GM23338 (cell line): ENCODE data around the gene EBLN1. TPM values are rescaled to one million over a fixed set of nuclear protein-coding genes. Genes with fewer than 3 reads are reported as not detected.

Experiments
- ATAC-seq: fragments of 200-7000 bp; cut with Tn5 transposase; 3 replicates; pipeline ENCODE4 v1.9.1; 2020
- DNase-seq: peaks from one replicate; pipeline ENCODE4 v3.0.0-alpha.2; 2015; ENCODE audit warnings: low spot score
- H2AFZ ChIP-seq: fragments of 200-600 bp; sonication (generic); 2 replicates; pipeline ENCODE4 v1.8.0; 2016; ENCODE audit warnings: antibody characterized with exemption, mild to moderate bottlenecking, moderate library complexity
- H3F3A ChIP-seq: fragments of 200-600 bp; sonication (generic); replicated peaks from 2 replicates; pipeline ENCODE4 v1.8.0; 2017; ENCODE audit warnings: antibody characterized with exemption, mixed run types, low read depth
- H3K27ac ChIP-seq: fragments of 200-600 bp; sonication (generic); 2 replicates; pipeline ENCODE4 v1.6.1; 2016; ENCODE audit warnings: low read depth
- H3K27me3 ChIP-seq: fragments of 200-600 bp; sonication (generic); 2 replicates; pipeline ENCODE4 v1.8.0; 2016; ENCODE audit warnings: mild to moderate bottlenecking, mixed run types, moderate library complexity; ENCODE audit not compliant: insufficient read depth
- H3K36me3 ChIP-seq: fragments of 200-600 bp; sonication (generic); 2 replicates; pipeline ENCODE4 v1.8.0; 2016; ENCODE audit warnings: mild to moderate bottlenecking; ENCODE audit not compliant: insufficient read depth
- H3K4me1 ChIP-seq: fragments of 200-600 bp; sonication (generic); 2 replicates; pipeline ENCODE4 v1.8.0; 2016; ENCODE audit warnings: mild to moderate bottlenecking, moderate library complexity; ENCODE audit not compliant: insufficient read depth
- H3K4me2 ChIP-seq: fragments of 200-600 bp; sonication (generic); 2 replicates; pipeline ENCODE4 v1.7.1; 2017; ENCODE audit warnings: mixed run types
- H3K4me3 ChIP-seq: fragments of 200-600 bp; sonication (generic); 2 replicates; pipeline ENCODE4 v1.6.1; 2016; ENCODE audit warnings: mixed run types
- H3K79me2 ChIP-seq: fragments of 200-600 bp; sonication (generic); replicated peaks from 2 replicates; pipeline ENCODE4 v1.8.0; 2017; ENCODE audit warnings: mild to moderate bottlenecking; ENCODE audit not compliant: insufficient read depth
- H3K9me2 ChIP-seq: fragments of 200-600 bp; sonication (generic); 2 replicates; pipeline ENCODE4 v1.8.0; 2017; ENCODE audit not compliant: insufficient read depth
- H4K20me1 ChIP-seq: fragments of 200-600 bp; sonication (generic); replicated peaks from 2 replicates; pipeline ENCODE4 v1.8.0; 2017; ENCODE audit warnings: mild to moderate bottlenecking; ENCODE audit not compliant: insufficient read depth
- H3K27ac Mint-ChIP-seq: 2 replicates; pipeline ENCODE4 v1.8.0; 2020; ENCODE audit warnings: inconsistent platforms, mild to moderate bottlenecking, moderate library complexity, mixed read lengths
- H3K27me3 Mint-ChIP-seq: 3 replicates; pipeline ENCODE4 v1.8.0; 2022; ENCODE audit warnings: low read depth, mild to moderate bottlenecking, moderate library complexity, mixed read lengths, inconsistent platforms; ENCODE audit not compliant: insufficient read depth, poor library complexity
- H3K36me3 Mint-ChIP-seq: 3 replicates; pipeline ENCODE4 v1.8.0; 2021; ENCODE audit warnings: low read depth, mild to moderate bottlenecking, inconsistent platforms, moderate library complexity, mixed read lengths
- H3K4me1 Mint-ChIP-seq: 3 replicates; pipeline ENCODE4 v1.8.0; 2020; ENCODE audit warnings: mild to moderate bottlenecking, inconsistent platforms, mixed read lengths
- H3K4me3 Mint-ChIP-seq: 3 replicates; pipeline ENCODE4 v1.8.0; 2021; ENCODE audit warnings: moderate library complexity, mild to moderate bottlenecking, inconsistent platforms, mixed read lengths
- H3K9me3 Mint-ChIP-seq: 3 replicates; pipeline ENCODE4 v1.8.0; 2020; ENCODE audit warnings: moderate library complexity, mild to moderate bottlenecking, inconsistent platforms, mixed read lengths
- CREB1 ChIP-seq: fragments of 250-450 bp; sonication (Bioruptor Pico); IDR thresholded peaks from 2 replicates; pipeline ENCODE4 v1.5.0; 2020; ENCODE audit warnings: low read depth, mild to moderate bottlenecking, moderate library complexity
- EZH2 ChIP-seq: fragments of 200-600 bp; sonication (generic); IDR thresholded peaks from one replicate; pipeline ENCODE4 v1.8.0; 2017; ENCODE audit warnings: antibody characterized with exemption, mild to moderate bottlenecking, low read depth; ENCODE audit not compliant: unreplicated experiment
- EZH2phosphoT487 ChIP-seq: fragments of 200-600 bp; sonication (generic); IDR thresholded peaks from one replicate; pipeline ENCODE4 v1.8.1; 2018; ENCODE audit warnings: antibody characterized with exemption; ENCODE audit not compliant: unreplicated experiment
- JUNB ChIP-seq: IDR thresholded peaks from one replicate; pipeline ENCODE4 v1.6.1; 2016; ENCODE audit warnings: antibody characterized with exemption; ENCODE audit not compliant: unreplicated experiment
- NANOG ChIP-seq: IDR thresholded peaks from 2 replicates; pipeline ENCODE4 v1.6.1; 2016; ENCODE audit warnings: antibody characterized with exemption, borderline replicate concordance
- POLR2AphosphoS5 ChIP-seq: IDR thresholded peaks from 2 replicates; pipeline ENCODE4 v1.6.1; 2016; ENCODE audit warnings: antibody characterized with exemption, low read depth
- STAT1 ChIP-seq: IDR thresholded peaks from one replicate; pipeline ENCODE4 v1.6.1; 2016; ENCODE audit warnings: antibody characterized with exemption; ENCODE audit not compliant: unreplicated experiment
- ZNF114 ChIP-seq: fragments of 250-450 bp; sonication (Bioruptor Pico); IDR thresholded peaks from 2 replicates; pipeline ENCODE4 v1.5.0; 2020; ENCODE audit warnings: mild to moderate bottlenecking, moderate library complexity
- ZNF331 ChIP-seq: fragments of 250-450 bp; sonication (Bioruptor Pico); IDR thresholded peaks from 2 replicates; pipeline ENCODE4 v1.5.0; 2020; ENCODE audit warnings: low read depth, mild to moderate bottlenecking, moderate library complexity
- polyA plus RNA-seq: library from polyadenylated mRNA; unstranded; fragments of >200 nt; fragmentation: Nextera tagmentation; extraction: Ambion mirVana; gene quantifications from 2 replicates; pipeline ENCODE4 v1.2.1, GENCODE V29; 2016
- total RNA-seq: library from RNA; depleted of rRNA; stranded (reverse); fragments of >200 nt; shearing (Covaris generic); gene quantifications from 2 replicates; pipeline ENCODE4 v1.2.3, GENCODE V29; 2014
- TF ChIP-seq, protein P1 (sequence below): IDR thresholded peaks from one replicate; pipeline ENCODE4 v1.6.1; 2018; ENCODE audit warnings: antibody characterized with exemption; ENCODE audit not compliant: unreplicated experiment
- TF ChIP-seq, protein P2 (sequence below): IDR thresholded peaks from 2 replicates; pipeline ENCODE4 v1.6.1; 2016; ENCODE audit warnings: antibody characterized with exemption
- TF ChIP-seq, protein P3 (sequence below): fragments of 250-450 bp; sonication (Bioruptor Pico); IDR thresholded peaks from 2 replicates; pipeline ENCODE4 v1.5.0; 2020; ENCODE audit warnings: mild to moderate bottlenecking, moderate library complexity
- TF ChIP-seq, protein P4 (sequence below), 2 experiments: fragments of 200-600 bp in 1 of 2; sonication (generic) in 1 of 2; conservative IDR thresholded peaks; 2 replicates each; pipeline versions ENCODE4 v1.5.1 to v1.6.1; 2016 to 2017; ENCODE audit warnings: antibody characterized with exemption in 2 of 2, low read depth in 2 of 2, mild to moderate bottlenecking in 2 of 2, moderate library complexity in 1 of 2

The EBLN1 gene
- total and polyA plus RNA-seq, 2 experiments from 2014 or later, result not detected

DNA sequence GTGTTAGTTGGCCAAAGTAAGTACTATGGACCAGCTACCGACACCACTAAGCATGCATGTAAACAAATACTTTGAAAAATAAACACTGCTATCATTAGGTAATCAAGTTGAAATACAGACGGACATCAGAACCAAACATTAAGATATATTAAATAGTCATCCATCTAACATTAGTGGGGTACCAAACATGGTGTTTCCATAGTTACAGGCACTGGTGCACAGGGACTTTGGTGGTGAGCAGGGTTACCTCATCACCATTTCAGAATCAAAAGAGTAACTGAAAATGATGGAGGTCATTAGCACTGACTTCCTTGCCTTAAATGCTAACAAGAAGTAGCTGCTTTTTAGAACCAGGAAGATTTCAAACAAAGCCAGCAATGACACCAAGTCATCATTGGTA is 23.9 kb downstream of the EBLN1 start:
- Mint-ChIP-seq H3K27ac (no peak overlapping the region), H3K9me3 (no peaks in the 10 kb centered on the region), H3K36me3 (no peaks in the 10 kb centered on the region), H3K4me1 (no peaks in the 10 kb centered on the region), H3K27me3 (no peaks in the 10 kb centered on the region), H3K4me3 (no peak overlapping the region)
- H3K79me2 ChIP-seq, result no peaks in the 10 kb centered on the region
- no peak for TF ChIP-seq STAT1
- TF ChIP-seq ZNF331, result no peak
- TF ChIP-seq, protein P1, sequence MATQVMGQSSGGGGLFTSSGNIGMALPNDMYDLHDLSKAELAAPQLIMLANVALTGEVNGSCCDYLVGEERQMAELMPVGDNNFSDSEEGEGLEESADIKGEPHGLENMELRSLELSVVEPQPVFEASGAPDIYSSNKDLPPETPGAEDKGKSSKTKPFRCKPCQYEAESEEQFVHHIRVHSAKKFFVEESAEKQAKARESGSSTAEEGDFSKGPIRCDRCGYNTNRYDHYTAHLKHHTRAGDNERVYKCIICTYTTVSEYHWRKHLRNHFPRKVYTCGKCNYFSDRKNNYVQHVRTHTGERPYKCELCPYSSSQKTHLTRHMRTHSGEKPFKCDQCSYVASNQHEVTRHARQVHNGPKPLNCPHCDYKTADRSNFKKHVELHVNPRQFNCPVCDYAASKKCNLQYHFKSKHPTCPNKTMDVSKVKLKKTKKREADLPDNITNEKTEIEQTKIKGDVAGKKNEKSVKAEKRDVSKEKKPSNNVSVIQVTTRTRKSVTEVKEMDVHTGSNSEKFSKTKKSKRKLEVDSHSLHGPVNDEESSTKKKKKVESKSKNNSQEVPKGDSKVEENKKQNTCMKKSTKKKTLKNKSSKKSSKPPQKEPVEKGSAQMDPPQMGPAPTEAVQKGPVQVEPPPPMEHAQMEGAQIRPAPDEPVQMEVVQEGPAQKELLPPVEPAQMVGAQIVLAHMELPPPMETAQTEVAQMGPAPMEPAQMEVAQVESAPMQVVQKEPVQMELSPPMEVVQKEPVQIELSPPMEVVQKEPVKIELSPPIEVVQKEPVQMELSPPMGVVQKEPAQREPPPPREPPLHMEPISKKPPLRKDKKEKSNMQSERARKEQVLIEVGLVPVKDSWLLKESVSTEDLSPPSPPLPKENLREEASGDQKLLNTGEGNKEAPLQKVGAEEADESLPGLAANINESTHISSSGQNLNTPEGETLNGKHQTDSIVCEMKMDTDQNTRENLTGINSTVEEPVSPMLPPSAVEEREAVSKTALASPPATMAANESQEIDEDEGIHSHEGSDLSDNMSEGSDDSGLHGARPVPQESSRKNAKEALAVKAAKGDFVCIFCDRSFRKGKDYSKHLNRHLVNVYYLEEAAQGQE, result no peak
- TF ChIP-seq ZNF114 (CRISPR knock-in tag), result no peak
- TF ChIP-seq, protein P2, sequence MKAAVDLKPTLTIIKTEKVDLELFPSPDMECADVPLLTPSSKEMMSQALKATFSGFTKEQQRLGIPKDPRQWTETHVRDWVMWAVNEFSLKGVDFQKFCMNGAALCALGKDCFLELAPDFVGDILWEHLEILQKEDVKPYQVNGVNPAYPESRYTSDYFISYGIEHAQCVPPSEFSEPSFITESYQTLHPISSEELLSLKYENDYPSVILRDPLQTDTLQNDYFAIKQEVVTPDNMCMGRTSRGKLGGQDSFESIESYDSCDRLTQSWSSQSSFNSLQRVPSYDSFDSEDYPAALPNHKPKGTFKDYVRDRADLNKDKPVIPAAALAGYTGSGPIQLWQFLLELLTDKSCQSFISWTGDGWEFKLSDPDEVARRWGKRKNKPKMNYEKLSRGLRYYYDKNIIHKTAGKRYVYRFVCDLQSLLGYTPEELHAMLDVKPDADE, result no peak
- TF ChIP-seq, protein P3, sequence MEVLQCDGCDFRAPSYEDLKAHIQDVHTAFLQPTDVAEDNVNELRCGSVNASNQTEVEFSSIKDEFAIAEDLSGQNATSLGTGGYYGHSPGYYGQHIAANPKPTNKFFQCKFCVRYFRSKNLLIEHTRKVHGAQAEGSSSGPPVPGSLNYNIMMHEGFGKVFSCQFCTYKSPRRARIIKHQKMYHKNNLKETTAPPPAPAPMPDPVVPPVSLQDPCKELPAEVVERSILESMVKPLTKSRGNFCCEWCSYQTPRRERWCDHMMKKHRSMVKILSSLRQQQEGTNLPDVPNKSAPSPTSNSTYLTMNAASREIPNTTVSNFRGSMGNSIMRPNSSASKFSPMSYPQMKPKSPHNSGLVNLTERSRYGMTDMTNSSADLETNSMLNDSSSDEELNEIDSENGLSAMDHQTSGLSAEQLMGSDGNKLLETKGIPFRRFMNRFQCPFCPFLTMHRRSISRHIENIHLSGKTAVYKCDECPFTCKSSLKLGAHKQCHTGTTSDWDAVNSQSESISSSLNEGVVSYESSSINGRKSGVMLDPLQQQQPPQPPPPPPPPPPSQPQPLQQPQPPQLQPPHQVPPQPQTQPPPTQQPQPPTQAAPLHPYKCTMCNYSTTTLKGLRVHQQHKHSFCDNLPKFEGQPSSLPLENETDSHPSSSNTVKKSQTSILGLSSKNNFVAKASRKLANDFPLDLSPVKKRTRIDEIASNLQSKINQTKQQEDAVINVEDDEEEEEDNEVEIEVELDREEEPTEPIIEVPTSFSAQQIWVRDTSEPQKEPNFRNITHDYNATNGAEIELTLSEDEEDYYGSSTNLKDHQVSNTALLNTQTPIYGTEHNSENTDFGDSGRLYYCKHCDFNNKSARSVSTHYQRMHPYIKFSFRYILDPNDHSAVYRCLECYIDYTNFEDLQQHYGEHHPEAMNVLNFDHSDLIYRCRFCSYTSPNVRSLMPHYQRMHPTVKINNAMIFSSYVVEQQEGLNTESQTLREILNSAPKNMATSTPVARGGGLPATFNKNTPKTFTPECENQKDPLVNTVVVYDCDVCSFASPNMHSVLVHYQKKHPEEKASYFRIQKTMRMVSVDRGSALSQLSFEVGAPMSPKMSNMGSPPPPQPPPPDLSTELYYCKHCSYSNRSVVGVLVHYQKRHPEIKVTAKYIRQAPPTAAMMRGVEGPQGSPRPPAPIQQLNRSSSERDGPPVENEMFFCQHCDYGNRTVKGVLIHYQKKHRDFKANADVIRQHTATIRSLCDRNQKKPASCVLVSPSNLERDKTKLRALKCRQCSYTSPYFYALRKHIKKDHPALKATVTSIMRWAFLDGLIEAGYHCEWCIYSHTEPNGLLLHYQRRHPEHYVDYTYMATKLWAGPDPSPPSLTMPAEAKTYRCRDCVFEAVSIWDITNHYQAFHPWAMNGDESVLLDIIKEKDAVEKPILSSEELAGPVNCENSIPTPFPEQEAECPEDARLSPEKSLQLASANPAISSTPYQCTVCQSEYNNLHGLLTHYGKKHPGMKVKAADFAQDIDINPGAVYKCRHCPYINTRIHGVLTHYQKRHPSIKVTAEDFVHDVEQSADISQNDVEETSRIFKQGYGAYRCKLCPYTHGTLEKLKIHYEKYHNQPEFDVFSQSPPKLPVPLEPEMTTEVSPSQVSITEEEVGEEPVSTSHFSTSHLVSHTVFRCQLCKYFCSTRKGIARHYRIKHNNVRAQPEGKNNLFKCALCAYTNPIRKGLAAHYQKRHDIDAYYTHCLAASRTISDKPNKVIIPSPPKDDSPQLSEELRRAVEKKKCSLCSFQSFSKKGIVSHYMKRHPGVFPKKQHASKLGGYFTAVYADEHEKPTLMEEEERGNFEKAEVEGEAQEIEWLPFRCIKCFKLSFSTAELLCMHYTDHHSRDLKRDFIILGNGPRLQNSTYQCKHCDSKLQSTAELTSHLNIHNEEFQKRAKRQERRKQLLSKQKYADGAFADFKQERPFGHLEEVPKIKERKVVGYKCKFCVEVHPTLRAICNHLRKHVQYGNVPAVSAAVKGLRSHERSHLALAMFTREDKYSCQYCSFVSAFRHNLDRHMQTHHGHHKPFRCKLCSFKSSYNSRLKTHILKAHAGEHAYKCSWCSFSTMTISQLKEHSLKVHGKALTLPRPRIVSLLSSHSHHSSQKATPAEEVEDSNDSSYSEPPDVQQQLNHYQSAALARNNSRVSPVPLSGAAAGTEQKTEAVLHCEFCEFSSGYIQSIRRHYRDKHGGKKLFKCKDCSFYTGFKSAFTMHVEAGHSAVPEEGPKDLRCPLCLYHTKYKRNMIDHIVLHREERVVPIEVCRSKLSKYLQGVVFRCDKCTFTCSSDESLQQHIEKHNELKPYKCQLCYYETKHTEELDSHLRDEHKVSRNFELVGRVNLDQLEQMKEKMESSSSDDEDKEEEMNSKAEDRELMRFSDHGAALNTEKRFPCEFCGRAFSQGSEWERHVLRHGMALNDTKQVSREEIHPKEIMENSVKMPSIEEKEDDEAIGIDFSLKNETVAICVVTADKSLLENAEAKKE (CRISPR knock-in tag), result no peak
- TF ChIP-seq JUNB, result no peak
- TF ChIP-seq, protein P4, sequence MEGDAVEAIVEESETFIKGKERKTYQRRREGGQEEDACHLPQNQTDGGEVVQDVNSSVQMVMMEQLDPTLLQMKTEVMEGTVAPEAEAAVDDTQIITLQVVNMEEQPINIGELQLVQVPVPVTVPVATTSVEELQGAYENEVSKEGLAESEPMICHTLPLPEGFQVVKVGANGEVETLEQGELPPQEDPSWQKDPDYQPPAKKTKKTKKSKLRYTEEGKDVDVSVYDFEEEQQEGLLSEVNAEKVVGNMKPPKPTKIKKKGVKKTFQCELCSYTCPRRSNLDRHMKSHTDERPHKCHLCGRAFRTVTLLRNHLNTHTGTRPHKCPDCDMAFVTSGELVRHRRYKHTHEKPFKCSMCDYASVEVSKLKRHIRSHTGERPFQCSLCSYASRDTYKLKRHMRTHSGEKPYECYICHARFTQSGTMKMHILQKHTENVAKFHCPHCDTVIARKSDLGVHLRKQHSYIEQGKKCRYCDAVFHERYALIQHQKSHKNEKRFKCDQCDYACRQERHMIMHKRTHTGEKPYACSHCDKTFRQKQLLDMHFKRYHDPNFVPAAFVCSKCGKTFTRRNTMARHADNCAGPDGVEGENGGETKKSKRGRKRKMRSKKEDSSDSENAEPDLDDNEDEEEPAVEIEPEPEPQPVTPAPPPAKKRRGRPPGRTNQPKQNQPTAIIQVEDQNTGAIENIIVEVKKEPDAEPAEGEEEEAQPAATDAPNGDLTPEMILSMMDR (conservative IDR thresholded peaks at IDR 0.05; ENCODE audit: low read depth in 2 of 2), result no peak
- no peak for TF ChIP-seq NANOG
- TF ChIP-seq CREB1 (CRISPR knock-in tag), result no peak
- no peak for TF ChIP-seq POLR2AphosphoS5
- TF ChIP-seq EZH2, result no peak
- TF ChIP-seq EZH2phosphoT487, result no peak
- no peak overlapping the region for H3K4me3 ChIP-seq
- H3K4me1 ChIP-seq, result peaks cover 5% of the 10 kb centered on the region; the same call in 1 of the 2 replicates
- H2AFZ ChIP-seq, result no peak overlapping the region
- no peaks in the 10 kb centered on the region for H3K27me3 ChIP-seq
- H3K36me3 ChIP-seq, result no peaks in the 10 kb centered on the region
- H3K4me2 ChIP-seq, result no peak overlapping the region
- no peak for DNase-seq
- no peaks in the 10 kb centered on the region; the same call in 1 of the 2 replicates for H4K20me1 ChIP-seq
- no peaks in the 10 kb centered on the region for H3K9me2 ChIP-seq
- no peaks in the 10 kb centered on the region for H3F3A ChIP-seq
- ATAC-seq, result no peak
- no peak overlapping the region for H3K27ac ChIP-seq
